Endothelial cell of umbilical vein (primary cell): ENCODE data around the gene TRAPPC3.

Experiments used
- EZH2 ChIP-seq: IDR thresholded peaks from 2 replicates; pipeline ENCODE4 v1.6.1; 2012; ENCODE audit warnings: borderline replicate concordance, low read depth, mild to moderate bottlenecking, moderate library complexity, low read length, inconsistent platforms; ENCODE audit not compliant: severe bottlenecking
- FOS ChIP-seq: IDR thresholded peaks from 2 replicates; pipeline ENCODE4 v1.6.1; 2011; ENCODE audit warnings: mild to moderate bottlenecking, low read length, moderate library complexity, borderline replicate concordance; ENCODE audit not compliant: insufficient read depth
- GATA2 ChIP-seq: IDR thresholded peaks from 2 replicates; pipeline ENCODE4 v1.7.0; 2011; ENCODE audit warnings: low read depth, mild to moderate bottlenecking, moderate library complexity, mixed read lengths, low read length; ENCODE audit not compliant: insufficient read length, insufficient read depth
- JUN ChIP-seq: IDR thresholded peaks from 2 replicates; pipeline ENCODE4 v1.6.1; 2011; ENCODE audit warnings: borderline replicate concordance, low read depth; ENCODE audit not compliant: insufficient read length, insufficient read depth
- MAX ChIP-seq: IDR thresholded peaks from 2 replicates; pipeline ENCODE4 v1.6.1; 2011; ENCODE audit not compliant: insufficient read depth, insufficient read length
- MYC ChIP-seq: IDR thresholded peaks from one replicate; pipeline ENCODE4 v1.6.1; 2011; ENCODE audit warnings: mild to moderate bottlenecking, low read depth, low read length
- POLR2A ChIP-seq: IDR thresholded peaks from 2 replicates; pipeline ENCODE4 v1.6.1; 2012; ENCODE audit warnings: low read depth, mild to moderate bottlenecking, control low read depth, low read length
- POLR2AphosphoS5 ChIP-seq: IDR thresholded peaks from 2 replicates; pipeline ENCODE4 v1.6.1; 2012; ENCODE audit warnings: low read depth, mild to moderate bottlenecking, control low read depth, low read length, moderate library complexity; ENCODE audit not compliant: insufficient read depth
- TF ChIP-seq, protein P1 (sequence below), 2 donors: IDR thresholded peaks; 1 replicate in 1 of 2; 2 replicates in 1 of 2; pipeline ENCODE4 v1.5.1; 2011; ENCODE audit warnings: low read length in 2 of 2, mild to moderate bottlenecking in 2 of 2, moderate library complexity in 2 of 2, control low read depth in 1 of 2, inconsistent platforms in 1 of 2, low read depth in 1 of 2; ENCODE audit not compliant: insufficient read depth in 1 of 2; ENCODE audit errors: extremely low read depth in 1 of 2

DNA sequence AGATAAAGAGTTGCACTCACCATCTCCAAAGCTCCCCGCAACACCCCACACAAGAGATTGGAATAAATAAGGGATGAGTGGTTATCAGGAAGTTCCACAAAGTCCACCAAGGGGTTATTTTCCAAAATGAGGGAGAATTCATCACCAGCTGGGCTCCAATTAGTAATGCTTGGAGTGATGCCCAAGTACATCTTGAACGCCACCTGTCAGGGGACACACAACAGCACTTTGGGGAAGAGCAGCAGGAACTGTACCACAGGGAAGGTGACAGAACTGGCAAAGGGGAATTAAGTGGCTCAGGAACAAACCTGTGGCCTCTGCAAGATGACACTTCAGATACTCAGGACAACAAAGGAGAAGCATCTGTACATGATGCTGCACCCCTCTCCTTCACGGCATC is 11.5 kb downstream of the TRAPPC3 start:
- TF ChIP-seq POLR2A (no peak), MYC (no peak), JUN (no peak), POLR2AphosphoS5 (no peak), MAX (no peak), EZH2 (no peak), FOS (no peak), GATA2 (no peak)
- TF ChIP-seq, protein P1, sequence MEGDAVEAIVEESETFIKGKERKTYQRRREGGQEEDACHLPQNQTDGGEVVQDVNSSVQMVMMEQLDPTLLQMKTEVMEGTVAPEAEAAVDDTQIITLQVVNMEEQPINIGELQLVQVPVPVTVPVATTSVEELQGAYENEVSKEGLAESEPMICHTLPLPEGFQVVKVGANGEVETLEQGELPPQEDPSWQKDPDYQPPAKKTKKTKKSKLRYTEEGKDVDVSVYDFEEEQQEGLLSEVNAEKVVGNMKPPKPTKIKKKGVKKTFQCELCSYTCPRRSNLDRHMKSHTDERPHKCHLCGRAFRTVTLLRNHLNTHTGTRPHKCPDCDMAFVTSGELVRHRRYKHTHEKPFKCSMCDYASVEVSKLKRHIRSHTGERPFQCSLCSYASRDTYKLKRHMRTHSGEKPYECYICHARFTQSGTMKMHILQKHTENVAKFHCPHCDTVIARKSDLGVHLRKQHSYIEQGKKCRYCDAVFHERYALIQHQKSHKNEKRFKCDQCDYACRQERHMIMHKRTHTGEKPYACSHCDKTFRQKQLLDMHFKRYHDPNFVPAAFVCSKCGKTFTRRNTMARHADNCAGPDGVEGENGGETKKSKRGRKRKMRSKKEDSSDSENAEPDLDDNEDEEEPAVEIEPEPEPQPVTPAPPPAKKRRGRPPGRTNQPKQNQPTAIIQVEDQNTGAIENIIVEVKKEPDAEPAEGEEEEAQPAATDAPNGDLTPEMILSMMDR (IDR thresholded peaks at IDR 0.05; ENCODE audit: extremely low read depth in 1 of 2, insufficient read depth in 1 of 2, low read depth in 1 of 2, low read length in 2 of 2): no peak
